Measurements from ENCODE around the gene NPAS1.

The NPAS1 gene

GRCh38 chr19:46976845-46977320 is 42.8 kb upstream of the NPAS1 start:
- no peak overlapping the region for H3K4me3 ChIP-seq (ENCODE audit: low read depth, low read length)

GRCh38 chr19:46977548-46977947 is 42.1 kb upstream of the NPAS1 start:
- no peak for TF ChIP-seq CTCF (IDR thresholded peaks at IDR 0.05; ENCODE audit: borderline replicate concordance, insufficient read depth, low read depth, low read length)
- no peak overlapping the region for H3K4me3 ChIP-seq (ENCODE audit: low read depth, low read length)

More at GRCh38 chr19:46976845-46977320, 42.8 kb upstream of the NPAS1 start:
- TF ChIP-seq CTCF (IDR thresholded peaks at IDR 0.05; ENCODE audit: borderline replicate concordance, insufficient read depth, low read depth, low read length) = no peak

- no peak for TF ChIP-seq CTCF (IDR thresholded peaks at IDR 0.05; ENCODE audit: borderline replicate concordance, insufficient read depth, low read depth, low read length)
- H3K4me3 ChIP-seq (ENCODE audit: low read depth, low read length) = no peak overlapping the region
Measured at GRCh38 chr19:46978171-46978869, 41.3 kb upstream of the NPAS1 start.

- no peak for TF ChIP-seq CTCF (IDR thresholded peaks at IDR 0.05; ENCODE audit: borderline replicate concordance, insufficient read depth, low read depth, low read length)
- no peak overlapping the region for H3K4me3 ChIP-seq (ENCODE audit: low read depth, low read length)
Measured at GRCh38 chr19:46979126-46980105, 40.2 kb upstream of the NPAS1 start.

DNA sequence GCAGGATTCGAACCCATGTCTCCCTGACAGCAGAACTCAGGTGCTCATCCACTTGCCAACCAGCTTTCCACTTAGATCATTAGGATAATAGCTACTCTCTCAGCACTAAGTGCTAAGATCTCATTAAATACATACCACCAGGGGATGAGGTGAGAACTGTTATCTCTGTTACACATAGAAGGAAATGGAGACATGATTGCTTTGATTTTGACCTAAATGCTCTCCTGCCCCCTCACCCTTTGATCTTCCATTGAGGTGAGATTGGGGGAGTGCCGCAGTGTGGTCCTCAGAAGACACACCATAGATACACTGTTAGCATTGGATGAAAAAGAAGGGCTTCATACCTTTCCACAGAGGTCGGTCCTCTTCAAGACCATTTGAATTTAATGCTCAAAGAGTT is 38.9 kb upstream of the NPAS1 start:
- no peak overlapping the region for H3K4me3 ChIP-seq (ENCODE audit: low read depth, low read length)
- TF ChIP-seq CTCF (IDR thresholded peaks at IDR 0.05; ENCODE audit: borderline replicate concordance, insufficient read depth, low read depth, low read length) = no peak

DNA sequence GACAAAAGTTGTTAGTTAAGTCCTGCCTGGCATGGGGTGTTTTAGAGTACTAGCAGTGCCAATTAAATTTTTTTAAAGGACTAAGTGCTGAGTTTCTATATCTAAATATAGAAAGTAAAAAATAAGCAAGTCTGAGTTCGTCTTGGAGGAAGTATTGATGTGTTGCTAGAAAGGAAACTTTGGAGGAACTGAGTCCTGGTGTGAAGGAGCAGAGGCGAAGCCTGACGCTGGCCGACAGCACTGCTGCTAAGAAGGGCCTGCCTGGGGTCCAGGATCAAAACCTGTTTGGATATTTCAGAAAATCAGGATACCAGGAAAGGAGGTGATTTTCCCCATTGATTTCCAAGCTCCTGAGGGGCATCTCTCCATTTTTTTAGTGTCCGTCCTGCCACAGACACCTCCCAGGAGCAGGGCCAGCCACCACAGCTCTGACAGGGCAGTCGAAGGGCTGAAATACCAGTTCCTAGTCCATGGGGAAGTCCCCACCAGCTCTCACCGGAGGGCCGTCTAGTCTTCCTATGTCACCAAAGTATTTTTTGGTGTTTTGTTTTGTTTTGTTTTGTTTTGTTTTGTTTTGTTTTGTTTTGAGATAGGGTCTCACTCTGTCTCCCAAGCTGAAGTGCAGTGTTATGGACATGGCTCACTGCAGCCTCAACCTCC is 38.2 kb upstream of the NPAS1 start:
- H3K4me3 ChIP-seq (ENCODE audit: low read depth, low read length) = no peak overlapping the region
- no peak for TF ChIP-seq CTCF (IDR thresholded peaks at IDR 0.05; ENCODE audit: borderline replicate concordance, insufficient read depth, low read depth, low read length)

All from GM12875 (cell line).